ENCODE results near the gene FXR2. TPM values are rescaled to one million over a fixed set of nuclear protein-coding genes. Genes with fewer than 3 reads are reported as not detected.
A peak's percentile ranks its signal among the peaks of the same experiment; 100 is the strongest.

FXR2 gene
- total and polyA plus RNA-seq, 10 of the 15 experiments (the other 5 are each of a cell fraction or from before 2014, with no cell fraction given): 1.6 to 33.3 (median 22.0) TPM

- CTCF ChIA-PET: interaction anchor here (0.8 to 2.5 kb wide), 7 partner anchors 7 to 134 kb away, joined by 3 to 20 read pairs (median 4); partner anchors contain the start of genes SENP3 and TP53
- 91% methylated on average over 1 of the region's 1 CpG for WGBS (ENCODE audit: insufficient coverage, insufficient replicate concordance, low lambda C conversion rate, missing lambda C conversion rate)
- POLR2A ChIA-PET: interaction anchor here (0.7 to 1.0 kb wide), 3 partner anchors 217 to 373 kb away, joined by 3 to 6 read pairs (median 3); partner anchors contain the start of genes ACADVL, ACAP1 and DLG4
- H3K4me3 ChIP-seq: no peak overlapping the region
- no peaks in the 10 kb centered on the region for H3K9me3 ChIP-seq (replicated peaks; ENCODE audit: control insufficient read depth, insufficient read depth, low read length)
- RAD21 ChIA-PET (ENCODE audit: unreplicated experiment): interaction anchor here (1.3 to 1.8 kb wide), 2 partner anchors 38 to 39 kb away, joined by 5 to 6 read pairs; no protein-coding TSS in a partner anchor
- H3K4me2 ChIP-seq (ENCODE audit: control insufficient read depth, insufficient read depth): peak overlapping the region; percentile 45
- no peak for ATAC-seq
- SMC1A ChIA-PET (ENCODE audit: uncharacterized antibody, unreplicated experiment): interaction anchor here (2.2 kb wide), 1 partner anchor 38 kb away, joined by 10 read pairs; no protein-coding TSS in a partner anchor
- DNase-seq (ENCODE audit: low read depth, low spot score): no peak
- peaks cover 36% of the 10 kb centered on the region for H3K4me1 ChIP-seq (ENCODE audit: control insufficient read depth, insufficient read depth, low read length)
- no peaks in the 10 kb centered on the region for H4K20me1 ChIP-seq (ENCODE audit: control insufficient read depth, insufficient read depth)
- H3K27ac ChIP-seq (ENCODE audit: control insufficient read depth, insufficient read depth): peak overlapping the region; percentile 7; the same call in 1 of the 2 replicates
- no peaks in the 10 kb centered on the region; a peak in 1 of 4 replicates for H3K27me3 ChIP-seq (replicated peaks in 1 of 2; ENCODE audit: control insufficient read depth in 2 of 2, insufficient read depth in 2 of 2, low read length in 1 of 2)
- peak; percentile 75 for FAIRE-seq
- H2AFZ ChIP-seq (ENCODE audit: control insufficient read depth, low read depth, low read length): no peak overlapping the region
- BruUV-seq (replicated peaks): no TSS peak
- H3K79me2 ChIP-seq (ENCODE audit: control insufficient read depth, insufficient read depth, low read length): no peaks in the 10 kb centered on the region; the same call in 1 of the 2 replicates
- no peak for TF ChIP-seq KLF5 (IDR thresholded peaks at IDR 0.05; ENCODE audit: partially characterized antibody)
- no peak for TF ChIP-seq CBFB (IDR thresholded peaks at IDR 0.05; ENCODE audit: low read depth)
- TF ChIP-seq ZBTB33 (IDR thresholded peaks at IDR 0.05): no peak
- TF ChIP-seq CUX1 (IDR thresholded peaks at IDR 0.05; ENCODE audit: insufficient replicate concordance, low read depth, low read length): no peak
- 0 out of 2 replicates have a peak, but pooled peaks have one; percentile 6 for TF ChIP-seq MTA3 (IDR thresholded peaks at IDR 0.05; ENCODE audit: borderline replicate concordance, low read length)
- no peak for TF ChIP-seq IRF3 (IDR thresholded peaks at IDR 0.05)
- intact Hi-C loops (cut with micrococcal nuclease; ENCODE audit: unreplicated experiment) (no loop called here), in situ Hi-C loops (cut with MboI) (loop anchor here (25.0 kb wide), 1 partner anchor 516 kb away; the partner anchor contains the start of genes SLC16A11 and SLC16A13)
- no peak overlapping the region for H3K9ac ChIP-seq (ENCODE audit: control insufficient read depth, insufficient read depth, low read length)
- no peaks in the 10 kb centered on the region for H3K36me3 ChIP-seq (ENCODE audit: control insufficient read depth in 2 of 2, insufficient read depth in 2 of 2, low read length in 1 of 2)
Measured at GRCh38 chr17:7553356-7553755, 61.3 kb downstream of the FXR2 start.
